WTC11 (cell line): ENCODE measurements around the gene CRB1. TPM values are rescaled to one million over a fixed set of nuclear protein-coding genes. Genes with fewer than 3 reads are reported as not detected.

ENCODE experiments used
- ATAC-seq: fragments of 200-7000 bp; cut with Tn5 transposase; 2 replicates; pipeline ENCODE4 v1.10.0; 2021; ENCODE audit warnings: mild to moderate bottlenecking, moderate library complexity
- CTCF ChIA-PET: fragments of 300-600 bp; sonication (Branson Sonifier 250); formaldehyde crosslinking; loops from one replicate; lab custom pipeline; 2021; ENCODE audit warnings: antibody characterized with exemption; lab: Charles Lee
- POLR2A ChIA-PET: fragments of 350-600 bp; sonication (Branson Sonifier 250); formaldehyde crosslinking; loops from one replicate; lab custom pipeline; 2021; ENCODE audit warnings: antibody characterized with exemption; lab: Charles Lee
- DNase-seq: peaks from one replicate; pipeline ENCODE4 v3.0.0; 2021; ENCODE audit warnings: low spot score
- H3K27ac Mint-ChIP-seq: 2 replicates; pipeline ENCODE4 v1.8.0; 2021; ENCODE audit warnings: mixed read lengths
- H3K27me3 Mint-ChIP-seq: 2 replicates; pipeline ENCODE4 v1.8.0; 2021; ENCODE audit warnings: low read depth, mild to moderate bottlenecking, moderate library complexity, mixed read lengths
- H3K36me3 Mint-ChIP-seq: 2 replicates; pipeline ENCODE4 v1.8.0; 2021; ENCODE audit warnings: mixed read lengths
- H3K4me1 Mint-ChIP-seq: 2 replicates; pipeline ENCODE4 v1.8.0; 2022; ENCODE audit warnings: mixed read lengths
- H3K4me3 Mint-ChIP-seq: 2 replicates; pipeline ENCODE4 v1.8.0; 2021; ENCODE audit warnings: mild to moderate bottlenecking, moderate library complexity, mixed read lengths
- H3K9me3 Mint-ChIP-seq: 2 replicates; pipeline ENCODE4 v1.8.0; 2021; ENCODE audit warnings: mixed read lengths
- AFF4 ChIP-seq: sonication (generic); formaldehyde crosslinking; IDR thresholded peaks from 2 replicates; pipeline ENCODE4 v1.8.1; 2023; ENCODE audit warnings: mild to moderate bottlenecking, missing genetic modification reagents, borderline replicate concordance
- CBFB ChIP-seq: sonication (generic); formaldehyde crosslinking; IDR thresholded peaks from 2 replicates; pipeline ENCODE4 v1.8.1; 2022; ENCODE audit warnings: mild to moderate bottlenecking, low read depth, missing genetic modification reagents
- CTCF ChIP-seq: fragments of 200-600 bp; IDR thresholded peaks from 2 replicates; pipeline ENCODE4 v1.8.0; 2022; ENCODE audit warnings: antibody characterized with exemption
- IRF1 ChIP-seq: sonication (generic); formaldehyde crosslinking; IDR thresholded peaks from 2 replicates; pipeline ENCODE4 v1.8.0; 2023; ENCODE audit warnings: missing genetic modification reagents
- JUN ChIP-seq: sonication (generic); formaldehyde crosslinking; IDR thresholded peaks from 2 replicates; pipeline ENCODE4 v1.8.0; 2023; ENCODE audit warnings: mild to moderate bottlenecking, missing genetic modification reagents
- MAX ChIP-seq: sonication (generic); formaldehyde crosslinking; IDR thresholded peaks from 2 replicates; pipeline ENCODE4 v1.8.0; 2022; ENCODE audit warnings: mild to moderate bottlenecking, missing genetic modification reagents
- MYBL2 ChIP-seq: sonication (generic); formaldehyde crosslinking; IDR thresholded peaks from 2 replicates; pipeline ENCODE4 v1.8.1; 2023; ENCODE audit warnings: mild to moderate bottlenecking, moderate library complexity, missing genetic modification reagents
- PREB ChIP-seq: sonication (generic); formaldehyde crosslinking; IDR thresholded peaks from 2 replicates; pipeline ENCODE4 v1.8.1; 2022; ENCODE audit warnings: mild to moderate bottlenecking, missing genetic modification reagents, moderate library complexity, borderline replicate concordance
- RELA ChIP-seq: sonication (generic); formaldehyde crosslinking; IDR thresholded peaks from 2 replicates; pipeline ENCODE4 v1.8.1; 2022; ENCODE audit warnings: missing genetic modification reagents, mild to moderate bottlenecking, borderline replicate concordance
- SMAD4 ChIP-seq: sonication (generic); formaldehyde crosslinking; IDR thresholded peaks from 2 replicates; pipeline ENCODE4 v1.8.0; 2022; ENCODE audit warnings: mild to moderate bottlenecking, missing genetic modification reagents
- STAT6 ChIP-seq: sonication (generic); formaldehyde crosslinking; conservative IDR thresholded peaks from 2 replicates; pipeline ENCODE4 v1.8.1; 2023; ENCODE audit warnings: mild to moderate bottlenecking, low read depth, missing genetic modification reagents, moderate library complexity
- TEAD4 ChIP-seq: sonication (generic); formaldehyde crosslinking; IDR thresholded peaks from 2 replicates; pipeline ENCODE4 v1.8.0; 2022; ENCODE audit warnings: mild to moderate bottlenecking, missing genetic modification reagents
- ZBTB21 ChIP-seq: sonication (generic); formaldehyde crosslinking; IDR thresholded peaks from 2 replicates; pipeline ENCODE4 v1.8.1; 2023; ENCODE audit warnings: mild to moderate bottlenecking, missing genetic modification reagents, borderline replicate concordance
- ZMAT4 ChIP-seq: fragments of 250-450 bp; sonication (Bioruptor Pico); IDR thresholded peaks from 2 replicates; pipeline ENCODE4 v1.9.0; 2021; ENCODE audit warnings: mild to moderate bottlenecking
- ZNF138 ChIP-seq: sonication (generic); formaldehyde crosslinking; conservative IDR thresholded peaks from 2 replicates; pipeline ENCODE4 v1.8.1; 2022; ENCODE audit warnings: mild to moderate bottlenecking, moderate library complexity, missing genetic modification reagents
- ZNF232 ChIP-seq: sonication (generic); formaldehyde crosslinking; IDR thresholded peaks from 2 replicates; pipeline ENCODE4 v1.8.0; 2022; ENCODE audit warnings: mild to moderate bottlenecking, missing genetic modification reagents
- ZNF263 ChIP-seq: sonication (generic); formaldehyde crosslinking; IDR thresholded peaks from 2 replicates; pipeline ENCODE4 v1.8.1; 2022; ENCODE audit warnings: low read depth, mild to moderate bottlenecking, moderate library complexity, missing genetic modification reagents
- ZNF396 ChIP-seq: fragments of 250-450 bp; sonication (Bioruptor Pico); IDR thresholded peaks from 2 replicates; pipeline ENCODE4 v1.8.0; 2021; ENCODE audit warnings: mild to moderate bottlenecking, moderate library complexity, borderline replicate concordance
- ZNF416 ChIP-seq: fragments of 250-450 bp; sonication (Bioruptor Pico); IDR thresholded peaks from 2 replicates; pipeline ENCODE4 v1.9.0; 2021; ENCODE audit warnings: mild to moderate bottlenecking, inconsistent platforms
- ZNF423 ChIP-seq: fragments of 250-450 bp; sonication (Bioruptor Pico); IDR thresholded peaks from 2 replicates; pipeline ENCODE4 v2.1.2; 2022; ENCODE audit warnings: mild to moderate bottlenecking, moderate library complexity
- ZNF512 ChIP-seq: sonication (generic); formaldehyde crosslinking; IDR thresholded peaks from 2 replicates; pipeline ENCODE4 v1.8.1; 2022; ENCODE audit warnings: missing genetic modification reagents, borderline replicate concordance
- total RNA-seq: library from RNA; stranded (reverse); gene quantifications from 3 replicates; pipeline ENCODE4 v1.2.3, GENCODE V29; 2021

The CRB1 gene
- total RNA-seq, 1 experiment from 2014 or later: 0.11 TPM

GRCh38 chr1:197305925-197306324 lies 37.9 kb downstream of the CRB1 start (continued):
- TF ChIP-seq MAX (CRISPR knock-in tag): no peak
- TF ChIP-seq ZNF232 (CRISPR knock-in tag): no peak
- TF ChIP-seq PREB (CRISPR knock-in tag): no peak

- peaks cover 11% of the 10 kb centered on the region for H3K4me1 Mint-ChIP-seq
- no peaks in the 10 kb centered on the region for H3K36me3 Mint-ChIP-seq
- TF ChIP-seq AFF4 (no peak), ZNF396 (CRISPR knock-in tag) (no peak), ZNF263 (CRISPR knock-in tag) (no peak), RELA (CRISPR knock-in tag) (no peak), ZBTB21 (no peak), ZNF423 (CRISPR knock-in tag) (no peak), JUN (CRISPR knock-in tag) (no peak), ZNF232 (CRISPR knock-in tag) (no peak), IRF1 (CRISPR knock-in tag) (no peak), ZNF138 (CRISPR knock-in tag) (no peak)
- DNase-seq (no peak), ATAC-seq (no peak)
- no peaks in the 10 kb centered on the region; the same call in 1 of the 2 replicates for H3K27me3 Mint-ChIP-seq
- H3K4me3 Mint-ChIP-seq: no peak overlapping the region
- ChIA-PET POLR2A (no interaction called here), CTCF (no interaction called here)
- H3K27ac Mint-ChIP-seq: peak overlapping the region; percentile 19; the same call in 1 of the 2 replicates
- no peaks in the 10 kb centered on the region for H3K9me3 Mint-ChIP-seq
Measured at GRCh38 chr1:197306381-197307062, 38.5 kb downstream of the CRB1 start.

GRCh38 chr1:197307136-197307535 lies 39.1 kb downstream of the CRB1 start:
- no peak overlapping the region for H3K27ac Mint-ChIP-seq
- ChIA-PET POLR2A (no interaction called here), CTCF (no interaction called here)
- no peaks in the 10 kb centered on the region for H3K9me3 Mint-ChIP-seq
- H3K4me3 Mint-ChIP-seq: no peak overlapping the region
- H3K4me1 Mint-ChIP-seq: peaks cover 11% of the 10 kb centered on the region
- H3K27me3 Mint-ChIP-seq: no peaks in the 10 kb centered on the region; the same call in 1 of the 2 replicates
- DNase-seq: no peak
- no peaks in the 10 kb centered on the region for H3K36me3 Mint-ChIP-seq
- ATAC-seq: no peak
- TF ChIP-seq ZNF416: no peak
- TF ChIP-seq ZNF512 (CRISPR knock-in tag): no peak
- TF ChIP-seq SMAD4: no peak
- TF ChIP-seq CTCF: no peak
- TF ChIP-seq MYBL2: no peak
- TF ChIP-seq ZMAT4: no peak
- TF ChIP-seq STAT6 (CRISPR knock-in tag): no peak
- no peak for TF ChIP-seq TEAD4
- TF ChIP-seq CBFB (CRISPR knock-in tag): no peak
